GM12801 (cell line): ENCODE measurements around the gene PHOX2B.

ENCODE experiments used
- TF ChIP-seq, protein P1 (sequence below): IDR thresholded peaks from one replicate; pipeline ENCODE4 v1.5.1; 2011; ENCODE audit warnings: control low read depth; ENCODE audit not compliant: insufficient read length; ENCODE audit errors: extremely low read depth

The PHOX2B gene

DNA sequence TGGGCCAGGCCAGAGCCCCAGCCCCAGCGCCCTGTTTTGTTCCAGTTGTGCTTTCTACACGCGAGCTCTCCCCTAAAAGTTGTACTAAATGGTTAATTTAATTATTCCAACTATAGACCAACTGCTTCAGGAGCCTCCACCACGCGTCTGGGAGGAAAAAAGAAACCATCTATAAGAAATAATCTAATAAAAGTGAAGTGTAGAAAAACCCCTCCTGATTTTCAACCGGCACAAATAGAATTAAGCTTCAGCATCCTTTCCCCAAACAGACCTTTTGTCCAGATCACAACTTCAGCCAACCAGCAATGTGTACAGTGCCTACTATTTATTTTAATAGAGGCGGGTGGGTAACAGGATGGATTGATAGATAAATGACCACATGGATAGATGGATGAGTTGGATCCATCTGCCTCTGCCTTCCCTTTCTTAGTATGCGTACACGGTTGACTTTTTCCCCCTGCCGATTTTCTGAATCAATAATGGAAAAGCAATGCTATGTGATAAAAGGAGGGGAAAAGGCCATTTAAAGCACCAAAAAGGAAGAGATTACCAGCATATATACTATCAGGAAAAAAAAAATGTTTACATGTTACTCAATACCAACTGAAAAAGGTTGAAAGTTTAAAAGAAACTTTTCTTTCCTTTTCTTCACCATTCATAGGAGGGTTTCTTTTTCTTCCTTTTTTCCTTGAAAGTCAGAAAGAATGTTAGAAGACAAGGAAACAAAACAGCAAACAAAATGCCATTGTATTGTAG, 3.7 kb upstream of the PHOX2B start:
- TF ChIP-seq, protein P1, sequence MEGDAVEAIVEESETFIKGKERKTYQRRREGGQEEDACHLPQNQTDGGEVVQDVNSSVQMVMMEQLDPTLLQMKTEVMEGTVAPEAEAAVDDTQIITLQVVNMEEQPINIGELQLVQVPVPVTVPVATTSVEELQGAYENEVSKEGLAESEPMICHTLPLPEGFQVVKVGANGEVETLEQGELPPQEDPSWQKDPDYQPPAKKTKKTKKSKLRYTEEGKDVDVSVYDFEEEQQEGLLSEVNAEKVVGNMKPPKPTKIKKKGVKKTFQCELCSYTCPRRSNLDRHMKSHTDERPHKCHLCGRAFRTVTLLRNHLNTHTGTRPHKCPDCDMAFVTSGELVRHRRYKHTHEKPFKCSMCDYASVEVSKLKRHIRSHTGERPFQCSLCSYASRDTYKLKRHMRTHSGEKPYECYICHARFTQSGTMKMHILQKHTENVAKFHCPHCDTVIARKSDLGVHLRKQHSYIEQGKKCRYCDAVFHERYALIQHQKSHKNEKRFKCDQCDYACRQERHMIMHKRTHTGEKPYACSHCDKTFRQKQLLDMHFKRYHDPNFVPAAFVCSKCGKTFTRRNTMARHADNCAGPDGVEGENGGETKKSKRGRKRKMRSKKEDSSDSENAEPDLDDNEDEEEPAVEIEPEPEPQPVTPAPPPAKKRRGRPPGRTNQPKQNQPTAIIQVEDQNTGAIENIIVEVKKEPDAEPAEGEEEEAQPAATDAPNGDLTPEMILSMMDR = no peak

DNA sequence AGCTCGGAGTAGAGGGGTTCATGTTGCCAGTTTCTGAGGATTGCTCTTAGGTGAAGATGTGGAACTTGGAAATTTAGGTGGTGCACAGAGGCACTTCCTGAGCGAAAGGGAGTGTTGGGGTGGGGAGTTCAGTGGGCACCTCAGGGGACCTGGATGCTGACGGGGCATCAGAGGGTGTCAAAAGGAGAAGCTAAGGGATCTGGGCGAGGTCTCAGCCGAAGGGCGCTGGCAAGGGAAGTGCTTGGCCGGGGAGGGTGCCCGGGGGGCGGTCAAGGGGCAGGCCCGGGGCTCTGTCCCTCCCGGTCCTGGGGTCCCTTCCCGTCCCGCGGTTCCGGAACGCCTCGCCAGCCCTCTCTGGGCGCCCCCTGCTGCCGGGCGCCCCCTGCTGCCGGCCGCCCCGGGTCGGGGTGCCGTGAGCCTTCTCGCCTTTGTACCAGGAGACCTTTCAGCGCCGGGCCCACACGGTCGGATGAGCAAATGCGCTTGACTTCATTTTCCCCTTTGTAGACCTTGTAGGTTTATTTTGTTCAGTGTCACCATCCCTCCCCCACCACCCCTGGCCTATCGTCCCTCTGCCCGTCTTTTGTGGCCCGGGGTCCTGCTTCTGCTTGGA, 3.0 kb upstream of the PHOX2B start:
- TF ChIP-seq, protein P1 = no peak

DNA sequence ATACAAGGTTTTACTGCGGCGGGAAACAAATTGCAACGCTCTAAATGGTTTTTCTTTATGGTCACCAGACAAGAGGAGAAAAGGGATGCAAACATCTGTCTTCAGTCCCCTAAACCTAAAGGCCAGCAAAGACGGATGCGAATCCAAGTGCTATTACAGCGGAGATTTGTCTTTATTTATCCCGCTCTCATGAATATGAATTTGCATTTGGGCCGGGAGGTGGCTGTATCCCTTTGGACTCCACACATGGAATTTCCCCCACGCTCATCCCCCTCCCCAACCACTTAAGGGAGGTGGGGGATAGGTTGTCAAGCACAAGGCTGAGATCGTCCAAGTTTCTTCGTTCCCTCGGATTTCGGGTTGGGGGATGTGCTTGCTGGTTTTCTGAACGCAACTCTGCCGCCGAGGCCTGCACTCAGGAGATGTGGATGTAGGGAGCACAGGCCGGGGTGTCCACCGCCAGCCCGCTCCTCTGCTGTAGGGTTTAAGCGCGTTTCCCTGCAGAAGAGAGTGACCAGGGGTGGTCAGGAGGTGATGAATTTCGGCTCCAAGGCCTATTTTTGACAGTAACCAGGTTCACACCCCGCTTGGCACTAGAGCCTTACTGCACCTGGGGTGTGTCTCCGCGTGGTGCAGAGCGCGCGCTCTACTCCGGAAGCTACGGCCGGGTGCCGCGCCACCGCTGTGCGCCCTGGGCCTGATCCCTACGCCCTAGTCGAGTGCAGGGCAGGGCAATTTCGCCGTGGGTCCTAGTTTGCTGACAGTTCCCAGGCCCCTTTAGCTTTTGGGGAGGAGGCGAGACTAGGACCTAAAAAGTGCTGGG, 2.3 kb upstream of the PHOX2B start:
- TF ChIP-seq, protein P1 = no peak

DNA sequence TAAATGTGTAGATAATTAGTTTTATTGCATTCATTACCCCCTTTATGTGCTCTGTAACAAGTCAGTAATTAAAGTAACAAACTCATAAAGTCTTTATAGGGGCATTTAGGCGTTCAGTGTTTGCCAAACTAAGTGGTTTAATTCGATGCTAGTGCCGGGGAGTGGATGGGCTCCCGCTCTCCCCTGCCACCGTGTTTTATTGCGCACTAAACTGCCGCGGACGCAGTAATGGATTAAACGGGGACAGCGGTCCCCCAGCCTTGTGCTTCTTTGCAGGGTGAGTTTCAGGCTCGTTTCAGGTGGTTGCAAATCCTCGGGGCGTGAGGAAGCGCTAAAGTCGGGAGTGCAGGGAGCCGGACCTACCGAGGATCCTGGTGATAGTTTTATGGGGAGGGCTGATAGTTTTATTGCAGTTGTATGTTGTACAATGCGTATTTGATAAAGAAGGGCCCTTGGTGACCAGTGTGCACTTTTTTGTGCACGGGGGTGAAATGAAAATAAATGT, 1.6 kb upstream of the PHOX2B start:
- TF ChIP-seq, protein P1 = no peak

DNA sequence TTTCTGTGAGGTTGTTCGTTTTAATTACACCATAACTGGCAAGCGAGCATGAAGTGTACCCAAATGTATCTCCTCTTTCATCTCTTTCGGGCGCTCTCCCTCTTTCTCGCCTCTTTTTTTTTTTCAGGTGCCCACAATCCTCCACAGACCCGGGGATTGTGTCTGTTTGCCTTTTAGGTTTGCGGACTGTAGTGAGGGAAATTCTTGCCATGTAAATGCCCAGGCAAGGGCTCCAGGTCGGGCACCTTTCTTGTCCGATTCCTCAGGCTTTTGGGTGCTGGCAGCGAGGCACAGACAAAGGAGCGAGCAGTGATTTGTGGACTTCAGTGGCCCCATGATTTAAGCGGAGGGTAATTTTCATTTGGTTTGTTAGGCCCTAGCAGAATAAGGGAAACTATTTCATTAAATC, 1.1 kb upstream of the PHOX2B start:
- TF ChIP-seq, protein P1 = no peak

DNA sequence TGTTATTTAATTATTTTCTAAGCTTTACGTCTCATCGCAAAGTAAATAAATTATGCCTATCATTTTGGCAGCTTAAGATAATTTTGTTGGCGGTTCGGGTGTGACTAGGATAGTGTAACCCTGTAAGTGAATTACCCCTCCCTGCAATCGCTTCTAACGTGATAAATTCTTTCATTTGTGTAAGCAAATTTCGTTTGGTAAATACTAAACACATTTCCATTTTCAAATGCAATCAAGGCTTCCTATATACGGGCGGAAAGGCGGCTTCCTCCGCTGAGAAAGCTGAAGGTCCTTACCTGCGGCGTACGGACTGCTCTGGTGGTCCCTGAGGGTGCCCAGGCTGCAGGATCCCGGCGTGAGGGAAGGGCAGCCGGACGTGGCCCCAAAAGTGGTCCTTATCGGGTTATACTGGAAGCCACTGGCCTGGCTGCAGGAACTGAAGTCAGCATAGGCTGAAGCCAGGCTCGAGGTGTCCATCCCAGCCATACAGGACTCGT, 403 bp downstream of the PHOX2B start:
- TF ChIP-seq, protein P1 = no peak

DNA sequence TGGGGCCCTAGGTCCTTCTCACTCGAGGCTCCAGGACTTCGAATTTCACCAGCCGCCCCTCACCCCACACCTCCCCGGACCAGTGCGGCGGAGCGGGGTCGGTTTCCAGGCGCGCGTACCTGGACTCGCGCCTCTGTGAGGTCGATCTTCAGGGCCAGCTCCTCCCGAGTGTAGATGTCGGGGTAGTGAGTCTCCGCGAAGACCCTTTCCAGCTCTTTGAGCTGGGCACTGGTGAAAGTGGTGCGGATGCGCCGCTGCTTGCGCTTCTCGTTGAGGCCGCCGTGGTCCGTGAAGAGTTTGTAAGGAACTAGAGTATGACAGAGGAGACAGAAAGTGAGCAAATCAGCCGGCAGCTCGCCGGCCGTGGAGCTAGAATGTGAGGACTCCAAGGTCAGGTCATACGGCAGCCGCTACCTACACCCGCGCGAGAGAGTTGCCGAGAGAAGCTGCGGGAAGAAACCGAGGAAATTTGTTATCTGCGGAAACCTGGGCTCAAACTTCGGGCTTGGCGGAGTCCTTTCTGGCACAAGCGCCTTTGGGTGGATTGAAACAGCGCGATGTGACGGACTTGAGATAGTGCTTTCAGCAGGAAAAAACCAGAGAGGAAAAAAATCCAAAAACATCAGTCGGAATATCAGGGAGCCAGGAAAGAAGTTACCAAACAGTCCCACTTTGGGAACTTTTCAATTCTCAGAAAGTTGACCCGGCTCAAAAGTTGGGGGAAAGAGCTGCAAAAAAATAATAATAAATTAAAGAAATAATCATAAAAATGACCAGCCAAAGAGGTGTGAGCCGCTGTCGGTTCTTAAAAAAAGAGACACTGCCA, 1.1 kb downstream of the PHOX2B start:
- TF ChIP-seq, protein P1 = no peak
